B cell (primary cell): ENCODE data around the gene XYLT1. TPM values are rescaled to one million over a fixed set of nuclear protein-coding genes. Genes with fewer than 3 reads are reported as not detected.

Source experiments
- ATAC-seq: fragments of 200-7000 bp; cut with Tn5 transposase; one replicate; pipeline ENCODE4 v1.10.0; 2021; ENCODE audit warnings: low read depth, mild to moderate bottlenecking, moderate number of reproducible peaks, moderate library complexity
- CTCF ChIA-PET: fragments of 350-600 bp; sonication (Branson Sonifier 250); formaldehyde crosslinking; loops from one replicate; lab custom pipeline; 2021; ENCODE audit warnings: antibody characterized with exemption, inconsistent platforms; lab: Charles Lee
- POLR2A ChIA-PET: fragments of 350-600 bp; sonication (Branson Sonifier 250); formaldehyde crosslinking; loops from one replicate; lab custom pipeline; 2021; ENCODE audit warnings: antibody characterized with exemption; lab: Charles Lee
- DNase-seq: peaks from one replicate; pipeline ENCODE4 v3.0.0; 2013
- H2AFZ ChIP-seq: 2 replicates; pipeline ENCODE4 v1.6.1; 2012; ENCODE audit warnings: mild to moderate bottlenecking, low read depth, low read length; ENCODE audit not compliant: insufficient read depth, poor library complexity, severe bottlenecking
- H3K27ac ChIP-seq, 2 donors: 1 replicate in 1 of 2; 2 replicates in 1 of 2; pipeline ENCODE4 v1.5.1; 2012 to 2013; ENCODE audit warnings: low read length in 2 of 2, mild to moderate bottlenecking in 2 of 2, moderate library complexity in 1 of 2
- H3K27me3 ChIP-seq, 4 experiments: fragments of 200-600 bp in 1 of 4; sonication (generic) in 1 of 4; replicated peaks in 1 of 4; 1 replicate in 2 of 4; 2 replicates in 2 of 4; pipeline versions ENCODE4 v1.6.1 to v1.7.0; 2013 to 2016; ENCODE audit warnings: low read length in 3 of 4, mild to moderate bottlenecking in 2 of 4, mixed read lengths in 1 of 4, moderate library complexity in 1 of 4; ENCODE audit not compliant: insufficient read depth in 4 of 4, control insufficient read depth in 3 of 4; ENCODE audit errors: control extremely low read depth in 1 of 4
- H3K36me3 ChIP-seq, 2 experiments: replicated peaks in 1 of 2; 1 replicate in 1 of 2; 2 replicates in 1 of 2; pipeline versions ENCODE4 v1.6.1 to v1.7.1; 2013; ENCODE audit warnings: low read length in 1 of 2; ENCODE audit not compliant: insufficient read depth in 2 of 2, control insufficient read depth in 1 of 2; ENCODE audit errors: control extremely low read depth in 1 of 2, extremely low read depth in 1 of 2
- H3K4me1 ChIP-seq, 2 donors: fragments of 200-600 bp in 1 of 2; sonication (generic) in 1 of 2; 1 replicate in 1 of 2; 2 replicates in 1 of 2; pipeline versions ENCODE4 v1.5.1 to v1.6.1; 2013 to 2017; ENCODE audit warnings: low read length in 2 of 2; ENCODE audit not compliant: control insufficient read depth in 2 of 2, insufficient read depth in 2 of 2
- H3K4me2 ChIP-seq: replicated peaks from 2 replicates; pipeline ENCODE3; 2012; ENCODE audit warnings: mild to moderate bottlenecking, low read depth, low read length; ENCODE audit not compliant: poor library complexity, severe bottlenecking
- H3K4me3 ChIP-seq, 5 experiments: fragments of 200-600 bp in 1 of 5; sonication (generic) in 1 of 5; 1 replicate in 3 of 5; 2 replicates in 2 of 5; pipeline versions ENCODE4 v1.5.1 to v1.7.0; 2011 to 2016; ENCODE audit warnings: low read length in 4 of 5, mild to moderate bottlenecking in 4 of 5, low read depth in 2 of 5, control low read depth in 1 of 5, moderate library complexity in 1 of 5; ENCODE audit not compliant: insufficient read depth in 1 of 5; ENCODE audit errors: control extremely low read depth in 1 of 5, extremely low read depth in 1 of 5
- H3K79me2 ChIP-seq: fragments of 200-600 bp; sonication (generic); one replicate; pipeline ENCODE4 v1.6.0; 2016; ENCODE audit warnings: low read length; ENCODE audit not compliant: control insufficient read depth, insufficient read depth
- H3K9ac ChIP-seq: fragments of 200-600 bp; sonication (generic); 2 replicates; pipeline ENCODE4 v1.6.1; 2017; ENCODE audit warnings: mild to moderate bottlenecking, low read length, moderate library complexity
- H3K9me3 ChIP-seq, 3 donors: one replicate each; pipeline versions ENCODE4 v1.6.1 to v1.7.1; 2013; ENCODE audit warnings: low read length in 2 of 3; ENCODE audit not compliant: control insufficient read depth in 2 of 3, insufficient read depth in 1 of 3; ENCODE audit errors: control extremely low read depth in 1 of 3
- H4K20me1 ChIP-seq: 2 replicates; pipeline ENCODE4 v1.6.0; 2012; ENCODE audit warnings: mild to moderate bottlenecking, low read length; ENCODE audit not compliant: insufficient read depth, control insufficient read depth, poor library complexity, severe bottlenecking
- H3K27ac Mint-ChIP-seq: one replicate; pipeline ENCODE4 v1.8.0; 2021; ENCODE audit warnings: mixed read lengths
- H3K27me3 Mint-ChIP-seq: one replicate; pipeline ENCODE4 v1.8.0; 2021; ENCODE audit warnings: mixed read lengths
- H3K4me1 Mint-ChIP-seq: one replicate; pipeline ENCODE4 v1.8.0; 2021; ENCODE audit warnings: mixed read lengths
- H3K4me3 Mint-ChIP-seq: one replicate; pipeline ENCODE4 v1.8.0; 2021; ENCODE audit warnings: mixed read lengths
- H3K9me3 Mint-ChIP-seq: one replicate; pipeline ENCODE4 v1.8.0; 2022; ENCODE audit warnings: mixed read lengths; ENCODE audit not compliant: insufficient read depth
- EZH2 ChIP-seq: IDR thresholded peaks from 2 replicates; pipeline ENCODE4 v1.6.1; 2012; ENCODE audit warnings: borderline replicate concordance, low read depth, mild to moderate bottlenecking, moderate library complexity, low read length; ENCODE audit not compliant: insufficient read depth, poor library complexity, severe bottlenecking
- WGBS: methylation state at CpG from one replicate; pipeline ENCODE4 v1.1.5; 2013; ENCODE audit warnings: missing lambda C conversion rate; ENCODE audit not compliant: insufficient coverage; 5-methylcytosine and 5-hydroxymethylcytosine counted together
- intact Hi-C: fragments of 100-400 bp; cut with micrococcal nuclease; formaldehyde crosslinking; loops from one replicate; pipeline ENCODE4 v1.10.0; 2022
- polyA plus RNA-seq: library from polyadenylated mRNA; depleted of rRNA; stranded (reverse); fragments of >200 nt; gene quantifications from 2 replicates; pipeline ENCODE4 v1.2.3, GENCODE V29; 2012
- total RNA-seq, 2 donors: library from RNA; stranded (reverse); fragments of 120-200 nt in 1 of 2; gene quantifications; 1 replicate in 1 of 2; 2 replicates in 1 of 2; pipeline versions ENCODE4 v1.2.3 to v1.2.4, GENCODE V29; 2013 to 2022
- TF ChIP-seq, protein P1 (sequence below): fragments of 200-600 bp; IDR thresholded peaks from one replicate; pipeline ENCODE4 v1.8.0; 2022; ENCODE audit warnings: antibody characterized with exemption, mild to moderate bottlenecking

XYLT1 gene
- total and polyA plus RNA-seq, 2 donors (not counting 1 experiment from before 2014, with no cell fraction given), result 8.7 to 59.6 TPM

DNA sequence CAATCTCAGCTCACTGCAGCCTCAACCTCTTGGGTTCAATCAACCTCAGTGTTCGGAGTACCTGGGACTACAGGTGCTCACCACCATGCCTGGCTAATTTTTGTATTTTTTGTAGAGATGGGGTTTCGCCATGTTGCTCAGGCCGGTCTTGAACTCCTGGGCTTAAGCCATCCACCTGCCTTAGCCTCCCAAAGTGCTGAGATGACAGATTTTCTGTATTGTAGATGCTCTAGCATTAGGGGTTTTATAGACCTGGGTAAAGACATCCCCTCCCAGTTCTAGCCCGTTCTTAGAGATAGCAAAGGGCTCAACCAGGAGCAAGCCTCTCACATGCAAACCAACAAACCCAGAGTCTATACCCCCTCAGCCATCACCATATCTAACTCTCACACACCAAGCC lies 57.3 kb downstream of the XYLT1 start:
- intact Hi-C loops, result no loop called here
- Histone ChIP-seq H3K9me3 (no peaks in the 10 kb centered on the region), H4K20me1 (no peaks in the 10 kb centered on the region), H3K9ac (no peak overlapping the region), H3K36me3 (peaks cover 0 to 5% of the 10 kb centered on the region in 2 experiments), H3K4me1 (peaks cover 78 to 91% of the 10 kb centered on the region in 2 donors), H3K4me2 (peak overlapping the region; percentile 82), H3K79me2 (peaks cover 85% of the 10 kb centered on the region), H3K27me3 (no peaks in the 10 kb centered on the region), H3K4me3 (no peak overlapping the region), H3K27ac (peak overlapping the region; percentile 72 to 73), H2AFZ (no peak overlapping the region)
- TF ChIP-seq EZH2, result no peak
- TF ChIP-seq, protein P1, sequence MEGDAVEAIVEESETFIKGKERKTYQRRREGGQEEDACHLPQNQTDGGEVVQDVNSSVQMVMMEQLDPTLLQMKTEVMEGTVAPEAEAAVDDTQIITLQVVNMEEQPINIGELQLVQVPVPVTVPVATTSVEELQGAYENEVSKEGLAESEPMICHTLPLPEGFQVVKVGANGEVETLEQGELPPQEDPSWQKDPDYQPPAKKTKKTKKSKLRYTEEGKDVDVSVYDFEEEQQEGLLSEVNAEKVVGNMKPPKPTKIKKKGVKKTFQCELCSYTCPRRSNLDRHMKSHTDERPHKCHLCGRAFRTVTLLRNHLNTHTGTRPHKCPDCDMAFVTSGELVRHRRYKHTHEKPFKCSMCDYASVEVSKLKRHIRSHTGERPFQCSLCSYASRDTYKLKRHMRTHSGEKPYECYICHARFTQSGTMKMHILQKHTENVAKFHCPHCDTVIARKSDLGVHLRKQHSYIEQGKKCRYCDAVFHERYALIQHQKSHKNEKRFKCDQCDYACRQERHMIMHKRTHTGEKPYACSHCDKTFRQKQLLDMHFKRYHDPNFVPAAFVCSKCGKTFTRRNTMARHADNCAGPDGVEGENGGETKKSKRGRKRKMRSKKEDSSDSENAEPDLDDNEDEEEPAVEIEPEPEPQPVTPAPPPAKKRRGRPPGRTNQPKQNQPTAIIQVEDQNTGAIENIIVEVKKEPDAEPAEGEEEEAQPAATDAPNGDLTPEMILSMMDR, result no peak
- ChIA-PET CTCF (no interaction called here), POLR2A (no interaction called here)
- Mint-ChIP-seq H3K4me3 (peak overlapping the region; percentile 91), H3K4me1 (peaks cover 82% of the 10 kb centered on the region), H3K9me3 (no peaks in the 10 kb centered on the region), H3K27me3 (no peaks in the 10 kb centered on the region), H3K27ac (peak overlapping the region; percentile 97)
- DNase-seq (no peak), ATAC-seq (no peak)
- WGBS, result 70% methylated on average over 2 of the region's 4 CpGs

DNA sequence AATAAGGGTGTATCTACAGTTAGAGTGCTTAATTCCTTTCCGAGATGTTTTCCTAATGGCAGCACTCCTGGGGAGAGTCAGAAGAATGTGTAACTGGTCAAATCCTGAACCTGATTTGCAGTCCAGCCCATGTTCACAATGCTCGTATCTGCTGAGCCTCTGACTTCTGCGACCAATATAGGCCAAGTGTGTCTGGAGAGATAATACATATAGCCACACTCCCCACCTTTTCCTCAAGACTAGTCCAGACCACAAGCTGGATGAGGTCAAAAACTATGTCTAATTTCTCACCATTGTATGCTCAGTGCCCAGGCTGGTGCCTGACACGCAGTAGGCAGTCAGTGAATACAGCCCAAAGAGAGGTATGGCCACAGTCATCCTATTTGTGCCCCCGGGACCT lies 58.0 kb downstream of the XYLT1 start:
- Histone ChIP-seq H2AFZ (no peak overlapping the region), H3K27me3 (no peaks in the 10 kb centered on the region), H3K79me2 (peaks cover 84% of the 10 kb centered on the region), H3K4me2 (peak overlapping the region; percentile 82), H3K9me3 (peaks cover 0 to under 1% (median 0%) of the 10 kb centered on the region in 3 donors), H3K4me1 (peaks cover 78 to 88% of the 10 kb centered on the region in 2 donors), H3K9ac (no peak overlapping the region), H3K27ac (no peak overlapping the region), H3K4me3 (no peak overlapping the region), H3K36me3 (peaks cover 0 to 5% of the 10 kb centered on the region in 2 experiments), H4K20me1 (no peaks in the 10 kb centered on the region)
- CTCF ChIA-PET, result no interaction called here
- Mint-ChIP-seq H3K27ac (peak overlapping the region; percentile 59), H3K4me1 (peaks cover 80% of the 10 kb centered on the region), H3K4me3 (peak overlapping the region; percentile 52), H3K27me3 (no peaks in the 10 kb centered on the region), H3K9me3 (no peaks in the 10 kb centered on the region)
- intact Hi-C loops, result no loop called here
- 83% methylated on average over 2 of the region's 5 CpGs for WGBS
- TF ChIP-seq EZH2, result no peak
- TF ChIP-seq, protein P1, result no peak
- DNase-seq (no peak), ATAC-seq (no peak)
- POLR2A ChIA-PET, result no interaction called here
